ENCODE measurements around the gene CRBN. TPM values are rescaled to one million over a fixed set of nuclear protein-coding genes. Genes with fewer than 3 reads are reported as not detected.
A peak's percentile ranks its signal among the peaks of the same experiment; 100 is the strongest.

The CRBN gene
- total RNA-seq, 1 donor from 2014 or later, result 43.6 TPM

DNA sequence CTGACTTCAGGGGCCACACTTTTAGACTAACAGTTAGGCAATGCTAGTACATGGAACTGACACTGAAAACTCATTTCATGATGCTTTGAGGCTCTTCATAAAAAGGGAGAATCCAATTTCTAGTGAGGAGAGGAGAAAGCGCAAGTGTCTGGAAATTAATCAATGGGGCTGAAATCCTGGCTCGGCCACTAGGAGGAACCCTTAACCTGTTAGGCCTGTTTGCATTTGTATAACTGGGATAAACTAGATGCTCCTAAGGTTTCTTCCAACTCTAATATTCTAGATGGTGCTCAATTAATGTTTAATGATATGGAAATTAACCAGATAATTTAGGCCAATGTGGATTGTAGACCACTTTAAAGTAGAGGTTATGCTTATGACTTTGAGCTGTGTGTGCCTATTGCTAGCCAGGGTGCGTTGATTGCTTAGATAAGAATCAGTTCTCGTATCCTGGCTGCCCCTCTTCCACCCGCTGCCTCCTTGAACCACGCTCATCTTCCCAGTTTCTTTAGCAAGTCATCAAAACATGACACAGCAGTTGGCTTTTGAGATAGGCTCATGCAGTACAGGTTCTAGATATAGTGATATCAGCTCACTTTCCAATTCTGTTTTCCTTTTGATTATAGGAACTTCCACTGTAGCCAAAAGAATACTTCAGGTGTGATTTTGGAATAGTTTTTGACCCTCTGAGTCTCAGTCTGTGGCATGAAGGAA lies 16.8 kb upstream of the CRBN start:
- Mint-ChIP-seq H3K36me3 (no peaks in the 10 kb centered on the region), H3K4me3 (no peak overlapping the region), H3K27me3 (peaks cover 13% of the 10 kb centered on the region), H3K27ac (no peak overlapping the region), H3K9me3 (no peaks in the 10 kb centered on the region), H3K4me1 (ENCODE audit: unreplicated experiment) (peaks cover 6% of the 10 kb centered on the region)
- no peak for DNase-seq (ENCODE audit: extremely low spot score, unreplicated experiment)
- TF ChIP-seq, protein P1, sequence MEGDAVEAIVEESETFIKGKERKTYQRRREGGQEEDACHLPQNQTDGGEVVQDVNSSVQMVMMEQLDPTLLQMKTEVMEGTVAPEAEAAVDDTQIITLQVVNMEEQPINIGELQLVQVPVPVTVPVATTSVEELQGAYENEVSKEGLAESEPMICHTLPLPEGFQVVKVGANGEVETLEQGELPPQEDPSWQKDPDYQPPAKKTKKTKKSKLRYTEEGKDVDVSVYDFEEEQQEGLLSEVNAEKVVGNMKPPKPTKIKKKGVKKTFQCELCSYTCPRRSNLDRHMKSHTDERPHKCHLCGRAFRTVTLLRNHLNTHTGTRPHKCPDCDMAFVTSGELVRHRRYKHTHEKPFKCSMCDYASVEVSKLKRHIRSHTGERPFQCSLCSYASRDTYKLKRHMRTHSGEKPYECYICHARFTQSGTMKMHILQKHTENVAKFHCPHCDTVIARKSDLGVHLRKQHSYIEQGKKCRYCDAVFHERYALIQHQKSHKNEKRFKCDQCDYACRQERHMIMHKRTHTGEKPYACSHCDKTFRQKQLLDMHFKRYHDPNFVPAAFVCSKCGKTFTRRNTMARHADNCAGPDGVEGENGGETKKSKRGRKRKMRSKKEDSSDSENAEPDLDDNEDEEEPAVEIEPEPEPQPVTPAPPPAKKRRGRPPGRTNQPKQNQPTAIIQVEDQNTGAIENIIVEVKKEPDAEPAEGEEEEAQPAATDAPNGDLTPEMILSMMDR (conservative IDR thresholded peaks at IDR 0.05), result peak; percentile 81

DNA sequence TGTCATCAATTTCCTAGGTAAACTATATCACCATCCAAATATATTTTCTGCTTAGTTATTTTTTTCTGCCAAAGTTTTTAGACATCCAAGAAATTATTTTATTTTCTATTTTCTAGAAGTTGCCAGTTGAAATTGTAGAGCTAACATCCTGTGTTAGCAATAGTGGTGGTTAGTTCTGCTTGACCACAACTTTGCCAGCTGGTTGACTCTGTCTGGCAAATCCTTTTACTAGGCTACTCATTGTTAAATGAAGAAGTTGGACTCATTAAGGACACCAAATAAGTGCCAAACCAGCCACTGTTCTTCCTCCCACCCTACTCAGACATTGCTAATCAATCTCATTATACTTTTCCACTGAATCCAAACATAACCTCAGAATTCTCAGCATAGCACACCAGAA lies 15.4 kb upstream of the CRBN start:
- Mint-ChIP-seq H3K9me3 (no peaks in the 10 kb centered on the region), H3K36me3 (no peaks in the 10 kb centered on the region), H3K4me3 (no peak overlapping the region), H3K27ac (no peak overlapping the region), H3K4me1 (ENCODE audit: unreplicated experiment) (no peaks in the 10 kb centered on the region), H3K27me3 (peaks cover 19% of the 10 kb centered on the region)
- TF ChIP-seq, protein P1 (conservative IDR thresholded peaks at IDR 0.05), result no peak
- DNase-seq (ENCODE audit: extremely low spot score, unreplicated experiment), result no peak

DNA sequence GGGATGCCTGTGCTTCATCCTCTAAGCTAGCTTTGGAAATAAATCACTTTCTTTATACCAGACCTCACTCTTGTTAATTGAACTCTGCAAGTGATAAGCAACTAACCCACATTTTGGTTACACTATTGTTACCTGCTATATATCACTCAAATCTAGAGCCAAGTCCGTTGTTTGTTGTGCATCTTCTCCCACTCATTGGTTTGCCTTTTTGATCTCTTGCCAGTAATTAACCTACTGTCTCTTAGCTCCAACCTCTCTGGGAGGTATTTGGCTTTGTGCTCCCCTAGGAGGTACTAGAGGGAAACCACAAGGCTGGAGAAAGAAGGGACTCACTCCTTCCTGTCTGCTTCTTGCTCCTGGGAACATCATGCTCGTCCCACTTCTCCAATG lies 12.8 kb upstream of the CRBN start:
- Mint-ChIP-seq H3K4me1 (ENCODE audit: unreplicated experiment) (no peaks in the 10 kb centered on the region), H3K36me3 (no peaks in the 10 kb centered on the region), H3K9me3 (peaks cover 5% of the 10 kb centered on the region), H3K27me3 (peaks cover 22% of the 10 kb centered on the region), H3K4me3 (no peak overlapping the region), H3K27ac (no peak overlapping the region)
- no peak for DNase-seq (ENCODE audit: extremely low spot score, unreplicated experiment)
- TF ChIP-seq, protein P1 (conservative IDR thresholded peaks at IDR 0.05), result no peak

DNA sequence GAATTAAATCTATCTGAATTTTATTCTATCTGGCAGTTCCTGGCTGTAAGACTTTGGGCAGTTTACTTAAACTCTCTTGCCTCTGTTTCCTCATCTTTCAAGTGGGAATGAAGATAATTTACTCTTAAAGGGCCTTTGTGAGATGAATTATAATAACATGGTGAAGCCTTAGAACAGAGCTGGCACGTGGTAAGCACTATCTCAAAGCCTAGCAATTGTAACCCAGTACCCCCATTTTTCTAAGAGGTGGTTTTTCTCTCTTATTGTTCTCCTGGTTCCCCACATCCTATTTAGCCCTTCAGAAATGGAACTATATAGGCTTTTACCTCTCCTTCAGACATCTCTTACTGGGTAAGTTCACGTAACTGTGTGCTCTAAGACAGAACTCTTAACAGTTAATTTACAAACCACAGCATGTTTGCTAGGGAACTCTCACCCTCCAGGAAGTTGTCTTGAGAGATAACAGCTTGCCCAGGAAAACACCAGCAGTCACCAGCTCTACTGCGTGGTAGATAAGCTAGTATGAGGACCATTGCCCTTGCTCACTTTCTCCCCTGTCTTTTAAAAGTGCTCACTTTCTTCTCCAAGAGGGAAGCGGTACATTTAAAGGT lies 12.3 kb upstream of the CRBN start:
- peaks cover 5% of the 10 kb centered on the region for H3K9me3 Mint-ChIP-seq
- no peaks in the 10 kb centered on the region for H3K36me3 Mint-ChIP-seq
- TF ChIP-seq, protein P1 (conservative IDR thresholded peaks at IDR 0.05), result no peak
- DNase-seq (ENCODE audit: extremely low spot score, unreplicated experiment), result no peak
- peaks cover 22% of the 10 kb centered on the region for H3K27me3 Mint-ChIP-seq
- H3K4me3 Mint-ChIP-seq, result no peak overlapping the region
- H3K4me1 Mint-ChIP-seq (ENCODE audit: unreplicated experiment), result no peaks in the 10 kb centered on the region
- H3K27ac Mint-ChIP-seq, result no peak overlapping the region

DNA sequence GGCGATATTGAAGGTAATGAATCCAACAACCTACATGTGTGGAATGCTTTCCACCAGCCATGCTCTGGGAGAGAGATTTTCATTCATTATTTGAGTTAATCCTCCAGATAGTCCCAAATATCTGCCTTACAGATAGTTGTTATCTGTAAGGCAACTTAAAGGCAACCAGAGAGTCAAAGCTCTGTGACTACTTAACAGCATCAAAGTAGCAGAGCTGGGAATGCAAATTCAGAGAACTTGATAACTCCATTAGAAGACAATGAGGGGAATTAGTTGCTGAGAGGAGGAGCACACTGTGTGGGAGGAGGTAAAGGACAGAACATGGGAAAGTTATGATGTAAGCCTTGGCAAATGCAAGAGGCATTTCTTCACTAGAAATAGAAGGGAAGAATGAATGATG lies 10.5 kb upstream of the CRBN start:
- H3K4me1 Mint-ChIP-seq (ENCODE audit: unreplicated experiment), result no peaks in the 10 kb centered on the region
- H3K27ac Mint-ChIP-seq, result no peak overlapping the region
- TF ChIP-seq, protein P1 (conservative IDR thresholded peaks at IDR 0.05), result no peak
- DNase-seq (ENCODE audit: extremely low spot score, unreplicated experiment), result no peak
- peaks cover 19% of the 10 kb centered on the region for H3K27me3 Mint-ChIP-seq
- peaks cover 11% of the 10 kb centered on the region for H3K9me3 Mint-ChIP-seq
- no peak overlapping the region for H3K4me3 Mint-ChIP-seq
- H3K36me3 Mint-ChIP-seq, result no peaks in the 10 kb centered on the region

Data from type B pancreatic cell (in vitro differentiated cells).